T-helper 2 cell treated with Interferon-gamma antibody and Interleukin-4, amounts not matched to agents 5 μg/mL and 100 μg/mL, for 36 hours (primary cell): Measurements from ENCODE around the gene MPZL2.

Experiments
- DNase-seq: peaks from one replicate; pipeline ENCODE4 v3.0.0; 2021; ENCODE audit warnings: low spot score
- H3K27ac Mint-ChIP-seq: one replicate; pipeline ENCODE4 v1.8.0; 2021; ENCODE audit warnings: mild to moderate bottlenecking, mixed read lengths
- H3K27me3 Mint-ChIP-seq: one replicate; pipeline ENCODE4 v1.8.0; 2021; ENCODE audit warnings: low read depth, mixed read lengths
- H3K36me3 Mint-ChIP-seq: one replicate; pipeline ENCODE4 v1.8.0; 2021; ENCODE audit warnings: low read depth, mixed read lengths
- H3K4me1 Mint-ChIP-seq: one replicate; pipeline ENCODE4 v1.8.0; 2021; ENCODE audit warnings: low read depth, mixed read lengths
- H3K4me3 Mint-ChIP-seq: one replicate; pipeline ENCODE4 v1.8.0; 2022; ENCODE audit warnings: mild to moderate bottlenecking, moderate library complexity, mixed read lengths
- H3K9me3 Mint-ChIP-seq: one replicate; pipeline ENCODE4 v1.8.0; 2021; ENCODE audit warnings: mixed read lengths

MPZL2 gene

DNA sequence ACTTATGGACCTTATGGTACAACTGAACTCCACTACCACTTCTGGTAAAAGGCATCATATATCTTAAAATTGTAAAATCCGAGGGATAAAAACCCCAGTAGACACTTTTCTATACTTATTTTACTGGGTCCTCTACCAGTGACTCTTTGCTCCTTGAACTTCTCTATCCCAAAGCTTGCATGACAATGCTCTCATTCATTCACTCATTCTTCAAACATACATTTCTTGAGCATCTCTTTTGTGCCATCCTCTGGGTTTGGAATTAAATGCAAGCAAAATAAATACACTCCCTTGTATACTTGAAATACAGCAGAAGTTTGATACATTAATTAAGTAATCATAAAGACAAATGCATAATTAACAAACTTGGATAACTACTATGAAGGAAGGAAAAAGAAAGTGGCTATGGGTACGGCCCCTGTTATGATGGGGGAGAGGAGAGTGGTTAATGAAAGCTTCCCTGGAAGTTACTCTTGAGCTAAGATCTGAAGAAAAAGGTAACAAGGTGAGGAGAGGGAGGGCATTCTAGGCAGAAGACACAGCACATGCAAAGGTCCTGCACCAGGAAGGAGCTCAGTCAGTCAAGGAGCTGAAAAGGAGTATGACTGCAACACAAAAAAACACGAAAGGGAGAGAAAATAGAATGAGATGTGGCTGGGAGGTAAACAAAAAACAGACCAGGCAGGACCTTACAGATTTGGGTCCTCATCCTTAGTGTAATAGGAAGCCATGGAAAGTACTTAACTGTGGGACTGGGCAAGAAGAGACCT lies 19.9 kb downstream of the MPZL2 start:
- no peaks in the 10 kb centered on the region for H3K9me3 Mint-ChIP-seq
- peaks cover 81% of the 10 kb centered on the region for H3K4me1 Mint-ChIP-seq
- no peak overlapping the region for H3K4me3 Mint-ChIP-seq
- DNase-seq: no peak
- peaks cover 30% of the 10 kb centered on the region for H3K36me3 Mint-ChIP-seq
- no peaks in the 10 kb centered on the region for H3K27me3 Mint-ChIP-seq
- H3K27ac Mint-ChIP-seq: peak overlapping the region; percentile 97

DNA sequence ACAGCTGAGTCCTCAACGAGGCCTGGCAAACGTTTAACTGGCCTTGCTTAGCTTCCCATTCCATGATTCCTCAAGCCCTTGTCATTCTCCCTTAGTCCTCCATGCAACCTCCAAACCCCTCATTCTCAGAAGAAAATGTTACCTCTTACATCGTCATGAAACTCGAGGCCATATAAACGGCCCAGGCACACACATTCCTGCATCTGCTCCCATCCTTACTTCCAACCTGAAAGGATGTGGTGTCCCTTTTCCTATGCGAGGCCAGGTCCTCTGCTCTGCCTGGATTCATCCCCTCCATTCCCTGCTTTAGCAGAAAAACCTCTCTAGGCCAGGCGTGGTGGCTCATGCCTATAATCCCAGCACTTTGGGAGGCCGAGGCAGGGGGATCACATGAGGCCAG lies 20.9 kb downstream of the MPZL2 start:
- Mint-ChIP-seq H3K9me3 (no peaks in the 10 kb centered on the region), H3K27me3 (no peaks in the 10 kb centered on the region), H3K4me3 (peak overlapping the region; percentile 54), H3K27ac (peak overlapping the region; percentile 97), H3K4me1 (peaks cover 87% of the 10 kb centered on the region), H3K36me3 (peaks cover 38% of the 10 kb centered on the region)
- DNase-seq: no peak

DNA sequence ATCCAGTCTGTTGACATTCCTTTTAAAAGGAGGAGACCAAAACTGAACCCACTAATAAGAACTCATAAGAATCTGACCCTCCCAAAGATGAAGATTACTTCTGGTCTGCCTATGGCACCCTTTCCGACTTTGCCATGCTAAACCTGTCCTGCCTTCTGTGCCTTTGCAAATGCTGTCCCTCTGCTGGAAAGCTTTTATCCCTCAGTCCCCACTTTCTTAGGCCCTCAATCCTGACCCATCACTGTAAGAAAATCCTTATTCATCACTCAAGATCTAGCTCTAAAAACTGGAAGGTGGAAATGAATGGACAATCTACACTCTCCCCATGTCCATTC lies 22.4 kb downstream of the MPZL2 start:
- peaks cover 86% of the 10 kb centered on the region for H3K4me1 Mint-ChIP-seq
- peak overlapping the region; percentile 97 for H3K27ac Mint-ChIP-seq
- no peaks in the 10 kb centered on the region for H3K9me3 Mint-ChIP-seq
- H3K27me3 Mint-ChIP-seq: no peaks in the 10 kb centered on the region
- H3K36me3 Mint-ChIP-seq: peaks cover 35% of the 10 kb centered on the region
- no peak for DNase-seq
- peak overlapping the region; percentile 77 for H3K4me3 Mint-ChIP-seq

- Mint-ChIP-seq H3K9me3 (no peaks in the 10 kb centered on the region), H3K36me3 (peaks cover 41% of the 10 kb centered on the region), H3K4me1 (peaks cover 87% of the 10 kb centered on the region), H3K27me3 (no peaks in the 10 kb centered on the region), H3K4me3 (peak overlapping the region; percentile 77), H3K27ac (peak overlapping the region; percentile 97)
- DNase-seq: peak; percentile 82
Measured at GRCh38 chr11:118240999-118241763, 22.9 kb downstream of the MPZL2 start.

GRCh38 chr11:118239509-118240205 lies 24.4 kb downstream of the MPZL2 start:
- Mint-ChIP-seq H3K4me3 (peak overlapping the region; percentile 77), H3K36me3 (peaks cover 50% of the 10 kb centered on the region), H3K4me1 (peaks cover 80% of the 10 kb centered on the region), H3K27ac (peak overlapping the region; percentile 97), H3K9me3 (no peaks in the 10 kb centered on the region), H3K27me3 (no peaks in the 10 kb centered on the region)
- no peak for DNase-seq

GRCh38 chr11:118238929-118239328 lies 25.2 kb downstream of the MPZL2 start:
- H3K4me3 Mint-ChIP-seq: peak overlapping the region; percentile 77
- peaks cover 50% of the 10 kb centered on the region for H3K36me3 Mint-ChIP-seq
- H3K27ac Mint-ChIP-seq: peak overlapping the region; percentile 70

DNA sequence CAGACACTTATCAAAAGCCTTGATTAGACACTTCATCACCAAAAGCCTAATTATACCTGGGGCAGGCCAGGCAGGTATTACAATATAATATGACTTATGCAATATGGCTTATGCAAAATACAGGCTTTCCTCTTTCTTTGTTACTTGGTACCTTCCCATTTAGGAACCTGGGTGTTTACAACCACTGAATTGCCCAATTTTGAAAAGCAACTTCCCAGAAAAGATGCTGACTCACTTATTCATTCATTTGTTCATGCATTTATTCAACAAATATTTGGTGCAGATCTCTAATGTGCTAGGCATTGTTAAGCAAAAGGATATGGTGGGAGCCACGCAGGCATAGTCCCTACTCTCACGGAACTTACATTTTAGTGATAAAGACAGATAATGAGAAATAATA lies 25.7 kb downstream of the MPZL2 start:
- peaks cover 53% of the 10 kb centered on the region for H3K36me3 Mint-ChIP-seq
- peak overlapping the region; percentile 77 for H3K4me3 Mint-ChIP-seq
- H3K27me3 Mint-ChIP-seq: no peaks in the 10 kb centered on the region
- H3K9me3 Mint-ChIP-seq: no peaks in the 10 kb centered on the region
- peaks cover 77% of the 10 kb centered on the region for H3K4me1 Mint-ChIP-seq
- peak overlapping the region; percentile 70 for H3K27ac Mint-ChIP-seq
- no peak for DNase-seq

More at GRCh38 chr11:118238929-118239328, 25.2 kb downstream of the MPZL2 start:
- Mint-ChIP-seq H3K9me3 (no peaks in the 10 kb centered on the region), H3K27me3 (no peaks in the 10 kb centered on the region), H3K4me1 (peaks cover 80% of the 10 kb centered on the region)
- no peak for DNase-seq

DNA sequence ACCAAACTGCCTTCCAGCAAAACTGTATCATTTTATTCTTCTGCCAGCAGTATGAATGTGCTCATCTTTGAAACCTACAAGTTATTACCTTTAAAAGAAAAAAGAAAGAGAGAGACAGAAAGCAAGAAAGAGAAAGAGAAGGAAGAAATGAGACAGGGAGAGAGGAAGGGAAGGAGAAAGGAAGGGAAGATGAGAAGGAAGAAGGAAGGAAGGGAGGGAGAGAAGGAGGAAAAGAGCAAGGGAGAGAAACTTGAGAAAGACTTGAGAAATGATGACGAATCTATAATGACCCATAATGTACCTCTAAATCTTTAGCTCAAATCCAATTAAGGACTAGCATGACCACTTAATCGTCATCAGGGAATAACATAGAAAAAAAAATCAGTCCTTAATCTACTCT lies 27.9 kb downstream of the MPZL2 start:
- no peak overlapping the region for H3K4me3 Mint-ChIP-seq
- H3K27me3 Mint-ChIP-seq: no peaks in the 10 kb centered on the region
- H3K4me1 Mint-ChIP-seq: peaks cover 59% of the 10 kb centered on the region
- no peaks in the 10 kb centered on the region for H3K9me3 Mint-ChIP-seq
- peaks cover 59% of the 10 kb centered on the region for H3K36me3 Mint-ChIP-seq
- H3K27ac Mint-ChIP-seq: peak overlapping the region; percentile 71
- DNase-seq: no peak

DNA sequence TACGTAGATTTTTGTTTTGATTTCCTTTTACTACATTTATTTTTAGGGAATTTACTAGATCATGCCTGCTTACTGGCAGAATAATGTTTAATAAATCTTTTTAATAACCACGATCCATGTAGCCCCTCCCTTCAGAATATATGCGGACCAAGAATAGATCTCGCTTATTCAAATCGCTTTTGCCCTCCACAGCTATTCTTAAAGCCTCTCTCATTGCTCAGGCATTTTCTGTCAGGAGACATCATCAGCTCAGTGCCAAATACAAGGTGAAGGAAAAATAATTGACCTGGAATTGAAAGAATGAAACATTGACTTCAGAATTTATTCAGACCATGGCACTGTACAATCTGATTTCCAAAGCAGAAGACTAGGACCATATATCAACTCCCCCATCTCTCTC lies 29.3 kb downstream of the MPZL2 start:
- no peak for DNase-seq
- Mint-ChIP-seq H3K27me3 (no peaks in the 10 kb centered on the region), H3K9me3 (no peaks in the 10 kb centered on the region), H3K36me3 (peaks cover 52% of the 10 kb centered on the region), H3K4me1 (peaks cover 48% of the 10 kb centered on the region), H3K4me3 (no peak overlapping the region), H3K27ac (no peak overlapping the region)

DNA sequence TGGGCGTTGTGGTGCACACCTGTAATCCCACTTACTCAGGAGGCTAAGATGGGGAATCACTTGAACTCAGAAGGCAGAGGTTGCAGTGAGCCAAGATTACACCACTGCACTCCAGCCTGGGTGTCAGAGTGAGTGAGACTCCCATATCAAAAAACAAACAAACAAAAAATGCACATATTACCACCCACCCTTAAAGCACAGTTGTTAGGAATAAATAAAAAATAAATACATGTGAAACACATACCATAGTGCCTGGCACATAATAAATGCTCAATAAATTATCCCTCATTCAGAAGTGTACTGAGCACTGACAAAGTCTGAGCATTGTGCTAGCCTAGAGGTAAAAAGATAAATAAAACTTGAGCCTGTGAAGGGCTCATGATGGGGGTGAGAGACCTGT lies 30.2 kb downstream of the MPZL2 start:
- no peak for DNase-seq
- Mint-ChIP-seq H3K4me1 (peaks cover 49% of the 10 kb centered on the region), H3K27me3 (no peaks in the 10 kb centered on the region), H3K4me3 (no peak overlapping the region), H3K9me3 (no peaks in the 10 kb centered on the region), H3K36me3 (peaks cover 54% of the 10 kb centered on the region), H3K27ac (peak overlapping the region; percentile 46)

- peaks cover 51% of the 10 kb centered on the region for H3K36me3 Mint-ChIP-seq
- peak overlapping the region; percentile 12 for H3K27ac Mint-ChIP-seq
- H3K4me1 Mint-ChIP-seq: peaks cover 48% of the 10 kb centered on the region
- H3K9me3 Mint-ChIP-seq: no peaks in the 10 kb centered on the region
- H3K4me3 Mint-ChIP-seq: no peak overlapping the region
- DNase-seq: no peak
- H3K27me3 Mint-ChIP-seq: no peaks in the 10 kb centered on the region
Measured at GRCh38 chr11:118233377-118233776, 30.7 kb downstream of the MPZL2 start.

GRCh38 chr11:118232659-118233058 lies 31.4 kb downstream of the MPZL2 start:
- Mint-ChIP-seq H3K4me3 (no peak overlapping the region), H3K4me1 (peaks cover 49% of the 10 kb centered on the region), H3K27me3 (no peaks in the 10 kb centered on the region), H3K36me3 (peaks cover 52% of the 10 kb centered on the region), H3K9me3 (no peaks in the 10 kb centered on the region), H3K27ac (peak overlapping the region; percentile 12)
- peak; percentile 74 for DNase-seq

DNA sequence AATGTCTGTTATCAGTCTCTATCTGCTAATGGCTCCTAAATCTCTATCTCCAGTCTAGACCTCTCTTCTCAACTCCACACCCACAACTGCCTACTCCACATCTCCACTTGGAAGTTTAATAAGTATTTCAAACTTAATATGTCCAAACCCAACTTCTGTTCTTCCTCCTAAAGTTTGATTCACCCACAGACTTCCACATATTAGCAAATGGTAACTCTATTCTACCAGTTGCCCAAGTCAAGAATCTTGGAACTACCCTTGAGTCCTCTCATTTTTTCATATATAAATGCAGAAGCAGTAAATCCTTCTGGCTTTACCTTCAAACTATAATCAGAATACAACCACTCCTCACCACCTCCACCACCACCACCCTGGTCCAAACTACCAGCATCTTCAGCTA lies 32.6 kb downstream of the MPZL2 start:
- Mint-ChIP-seq H3K36me3 (peaks cover 54% of the 10 kb centered on the region), H3K27ac (no peak overlapping the region), H3K4me1 (peaks cover 52% of the 10 kb centered on the region), H3K27me3 (no peaks in the 10 kb centered on the region), H3K4me3 (no peak overlapping the region), H3K9me3 (no peaks in the 10 kb centered on the region)
- no peak for DNase-seq

DNA sequence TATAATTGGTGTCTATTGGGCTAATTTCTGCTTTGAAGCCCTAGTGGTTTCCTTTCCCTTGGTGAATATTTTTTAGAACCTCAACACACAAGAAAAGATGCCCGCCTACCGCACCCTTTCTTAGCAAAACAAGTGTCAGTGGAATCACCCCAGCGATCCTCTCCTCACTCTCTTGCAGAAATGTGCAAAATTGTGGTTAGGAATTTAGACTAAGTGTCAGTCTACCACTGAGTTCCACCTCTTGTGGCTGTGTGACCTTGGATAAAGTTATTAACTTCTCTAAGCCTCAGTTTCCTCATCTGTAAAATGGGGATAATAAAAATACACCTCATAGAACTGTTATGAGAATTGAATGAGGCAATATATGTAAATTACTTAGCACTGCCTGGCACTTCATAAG lies 34.0 kb downstream of the MPZL2 start:
- H3K4me3 Mint-ChIP-seq: no peak overlapping the region
- H3K27me3 Mint-ChIP-seq: no peaks in the 10 kb centered on the region
- H3K9me3 Mint-ChIP-seq: no peaks in the 10 kb centered on the region
- peaks cover 56% of the 10 kb centered on the region for H3K4me1 Mint-ChIP-seq
- H3K27ac Mint-ChIP-seq: no peak overlapping the region
- peaks cover 53% of the 10 kb centered on the region for H3K36me3 Mint-ChIP-seq
- DNase-seq: no peak
